Naive thymus-derived CD8-positive, alpha-beta T cell (primary cell): ENCODE data around the gene BET1. TPM values are rescaled to one million over a fixed set of nuclear protein-coding genes. Genes with fewer than 3 reads are reported as not detected.
"Not testable (repeated sequence)": the region's sequence is repeated elsewhere in the genome, so short reads cannot be mapped to it uniquely, and the experiment has no call there.

Experiments
- ATAC-seq, 2 donors: fragments of 150-1000 bp; cut with Tn5 transposase in 1 of 2; sonication (Bioruptor Pico), chemical (Tn5 transposase) in 1 of 2; 1 replicate in 1 of 2; 2 replicates in 1 of 2; pipeline ENCODE4 v1.10.0; 2021; ENCODE audit warnings: mild to moderate bottlenecking in 2 of 2, moderate library complexity in 2 of 2
- POLR2A ChIA-PET: fragments of 350-600 bp; sonication (Branson Sonifier 250); formaldehyde crosslinking; loops from one replicate; lab custom pipeline; 2021; ENCODE audit warnings: antibody characterized with exemption; lab: Charles Lee
- DNase-seq, 10 donors: peaks; one replicate each; pipeline versions ENCODE4 v3.0.0 to v3.0.0-alpha.2; 2020 to 2022
- H3K27ac Mint-ChIP-seq, 10 donors: one replicate each; pipeline ENCODE4 v1.8.0; 2020 to 2022; ENCODE audit warnings: mild to moderate bottlenecking in 10 of 10, mixed read lengths in 10 of 10, moderate library complexity in 4 of 10, inconsistent platforms in 1 of 10
- H3K27me3 Mint-ChIP-seq, 5 donors: one replicate each; pipeline ENCODE4 v1.8.0; 2021 to 2022; ENCODE audit warnings: mixed read lengths in 5 of 5
- H3K36me3 Mint-ChIP-seq, 3 donors: one replicate each; pipeline ENCODE4 v1.8.0; 2020 to 2022; ENCODE audit warnings: mixed read lengths in 3 of 3, mild to moderate bottlenecking in 2 of 3, inconsistent platforms in 1 of 3
- H3K4me1 Mint-ChIP-seq, 4 donors: one replicate each; pipeline ENCODE4 v1.8.0; 2021 to 2022; ENCODE audit warnings: mixed read lengths in 4 of 4
- H3K4me3 Mint-ChIP-seq, 10 donors: one replicate each; pipeline ENCODE4 v1.8.0; 2020 to 2022; ENCODE audit warnings: mild to moderate bottlenecking in 10 of 10, mixed read lengths in 10 of 10, moderate library complexity in 6 of 10, inconsistent platforms in 1 of 10
- H3K9me3 Mint-ChIP-seq, 9 donors: one replicate each; pipeline ENCODE4 v1.8.0; 2020 to 2022; ENCODE audit warnings: mixed read lengths in 9 of 9, mild to moderate bottlenecking in 3 of 9, inconsistent platforms in 1 of 9, moderate library complexity in 1 of 9
- polyA plus RNA-seq, 3 donors: library from polyadenylated mRNA; unstranded; fragments of 300-500 nt; fragmentation: Illumina TruSeq; gene quantifications; one replicate each; pipeline ENCODE4 v1.2.3, GENCODE V29; 2021
- total RNA-seq, 8 experiments: library from RNA in 2 of 8; stranded (reverse) in 2 of 8; gene quantifications; one replicate each; pipeline ENCODE4 v1.2.3 and lab custom pipeline; 2021 to 2026

Gene BET1
- total and polyA plus RNA-seq, 5 experiments from 2014 or later, result 10.5 to 33.8 (median 19.6) TPM

DNA sequence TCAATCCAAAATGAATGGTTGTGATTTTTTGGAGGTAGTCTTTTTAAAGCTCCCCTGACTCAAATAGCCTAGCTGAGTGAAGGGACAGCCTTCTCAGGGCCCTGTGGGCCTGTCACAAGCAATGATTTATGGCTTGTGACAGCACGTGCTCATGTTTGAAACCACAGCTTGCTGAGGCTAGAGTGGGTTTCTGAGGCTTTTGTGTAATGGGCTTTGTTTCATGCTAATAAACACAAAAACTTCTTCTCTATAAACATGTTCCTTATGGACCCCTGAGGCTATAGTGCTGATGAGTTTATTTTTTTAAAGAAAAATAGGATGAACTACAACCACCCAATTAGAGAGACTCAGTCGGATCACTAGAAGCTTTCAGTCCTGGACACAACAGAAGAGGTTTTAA is 36.1 kb upstream of the BET1 start:
- Mint-ChIP-seq H3K4me3 (no peak overlapping the region), H3K4me1 (no peaks in the 10 kb centered on the region), H3K27ac (no peak overlapping the region), H3K27me3 (peaks cover 8 to 34% (median 11%) of the 10 kb centered on the region in 5 donors), H3K36me3 (no peaks in the 10 kb centered on the region), H3K9me3 (no peaks in the 10 kb centered on the region)
- ATAC-seq, result no peak
- POLR2A ChIA-PET, result no interaction called here
- DNase-seq, result no peak

DNA sequence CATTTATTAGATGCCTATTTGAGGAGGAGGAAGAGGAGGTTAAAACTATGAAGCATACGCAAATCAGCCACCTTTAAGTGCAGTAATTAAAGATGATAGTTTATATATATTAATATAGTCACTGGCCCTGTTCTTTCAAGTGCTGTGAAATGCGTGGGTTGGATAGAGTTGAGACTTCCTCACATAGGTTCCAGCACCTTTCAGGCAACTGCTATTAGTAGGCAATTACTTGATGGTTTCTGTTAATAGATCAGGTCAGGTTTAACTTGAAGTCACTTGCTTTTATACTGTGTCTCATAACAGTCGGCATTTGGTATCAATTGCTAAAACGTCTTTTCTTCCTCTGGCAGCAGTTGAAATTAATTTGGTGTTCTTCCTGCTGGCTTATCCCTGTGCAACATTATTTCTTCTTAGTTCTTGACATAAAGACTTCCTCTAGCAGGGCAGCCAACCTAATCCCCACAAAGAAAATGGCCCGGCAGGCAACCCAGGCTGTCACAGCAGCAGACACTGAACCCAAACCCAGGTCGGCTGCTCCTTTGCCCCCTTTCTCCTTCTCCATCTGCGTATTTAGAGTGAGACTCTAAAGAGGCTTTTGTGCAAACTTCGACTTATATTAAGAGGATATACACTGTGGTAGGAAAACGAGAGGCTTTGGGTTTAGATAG is 35.3 kb upstream of the BET1 start:
- Mint-ChIP-seq H3K4me1 (no peaks in the 10 kb centered on the region), H3K36me3 (no peaks in the 10 kb centered on the region), H3K27me3 (peaks cover 8 to 34% (median 11%) of the 10 kb centered on the region in 5 donors), H3K27ac (no peak overlapping the region), H3K9me3 (no peaks in the 10 kb centered on the region), H3K4me3 (no peak overlapping the region)
- no peak for ATAC-seq
- no peak for DNase-seq
- POLR2A ChIA-PET, result no interaction called here

DNA sequence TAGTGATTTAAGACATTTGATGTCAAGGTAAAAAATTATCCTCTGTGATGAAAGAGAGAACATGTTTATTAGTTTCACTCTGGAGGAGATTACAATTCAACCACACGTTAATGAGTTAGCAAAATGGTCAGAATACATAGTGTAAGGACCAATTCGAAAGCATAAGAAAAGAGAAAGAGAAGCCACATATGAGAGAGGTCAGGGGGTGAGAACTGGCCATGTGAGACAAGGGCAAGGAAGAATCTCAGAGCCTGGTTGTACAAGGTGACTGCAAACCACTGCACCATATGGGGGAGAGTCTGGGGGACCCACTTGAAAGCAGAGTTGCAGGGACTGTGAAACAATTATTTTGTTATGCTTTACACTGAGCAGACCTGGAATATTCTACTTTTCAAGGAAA is 27.7 kb upstream of the BET1 start:
- Mint-ChIP-seq H3K4me3 (no peak overlapping the region), H3K36me3 (no peaks in the 10 kb centered on the region), H3K27ac (no peak overlapping the region), H3K27me3 (peaks cover 9 to 21% (median 17%) of the 10 kb centered on the region in 5 donors), H3K4me1 (peaks cover 0 to 7% (median 0%) of the 10 kb centered on the region in 4 donors), H3K9me3 (peaks cover 0 to 2% (median 0%) of the 10 kb centered on the region in 9 donors)
- POLR2A ChIA-PET, result no interaction called here
- ATAC-seq (no peak), DNase-seq (peak in 1 of 10 donors; percentile 32)

DNA sequence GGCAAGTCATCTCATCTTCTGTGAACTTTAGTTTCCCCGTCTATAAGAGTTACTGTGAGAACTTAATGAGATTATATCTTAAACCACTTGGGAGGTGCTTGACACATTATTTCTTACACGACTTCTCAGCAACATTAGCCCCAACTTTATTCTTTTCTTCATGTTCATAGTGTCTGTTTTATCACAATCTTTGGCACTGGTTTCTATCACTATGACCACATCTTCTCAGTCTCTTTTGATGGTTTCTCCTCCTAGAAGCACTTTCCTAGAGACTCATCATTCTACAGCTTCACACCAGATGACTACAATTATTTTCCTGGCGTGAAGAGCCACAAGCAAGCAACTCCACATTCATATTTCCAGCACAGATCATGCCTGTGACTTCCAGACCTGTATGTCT is 26.5 kb upstream of the BET1 start:
- POLR2A ChIA-PET, result no interaction called here
- Mint-ChIP-seq H3K4me1 (peaks cover 0 to 7% (median 0%) of the 10 kb centered on the region in 4 donors), H3K27ac (no peak overlapping the region), H3K36me3 (no peaks in the 10 kb centered on the region), H3K9me3 (peaks cover 0 to 2% (median 0%) of the 10 kb centered on the region in 9 donors), H3K4me3 (no peak overlapping the region), H3K27me3 (peaks cover 8 to 21% (median 21%) of the 10 kb centered on the region in 5 donors)
- ATAC-seq (no peak), DNase-seq (no peak)

DNA sequence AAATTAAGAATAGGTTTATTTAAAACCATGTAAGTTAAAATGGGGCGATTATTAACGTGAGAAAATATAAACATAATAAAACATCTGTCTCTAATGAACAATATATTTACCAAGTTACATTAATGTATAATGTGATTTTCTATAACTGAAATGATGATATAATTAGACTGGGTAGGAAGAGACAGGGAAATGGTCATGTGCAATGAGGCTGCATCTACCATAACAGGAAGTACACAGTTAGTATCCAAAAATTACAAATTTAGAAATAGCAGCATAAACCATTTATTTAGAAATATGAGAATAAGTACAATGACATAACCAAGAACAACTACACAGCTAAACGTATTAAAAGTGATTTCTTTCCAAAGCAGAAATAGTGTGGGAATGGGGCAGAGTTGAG is 25.8 kb upstream of the BET1 start:
- H3K4me3 Mint-ChIP-seq, result no peak overlapping the region
- peaks cover 8 to 24% (median 21%) of the 10 kb centered on the region in 5 donors for H3K27me3 Mint-ChIP-seq
- H3K27ac Mint-ChIP-seq, result no peak overlapping the region
- POLR2A ChIA-PET, result no interaction called here
- ATAC-seq (no peak), DNase-seq (no peak)
- H3K4me1 Mint-ChIP-seq, result peaks cover 0 to 7% (median 0%) of the 10 kb centered on the region in 4 donors
- H3K9me3 Mint-ChIP-seq, result peaks cover 0 to 2% (median 0%) of the 10 kb centered on the region in 9 donors
- H3K36me3 Mint-ChIP-seq, result no peaks in the 10 kb centered on the region

DNA sequence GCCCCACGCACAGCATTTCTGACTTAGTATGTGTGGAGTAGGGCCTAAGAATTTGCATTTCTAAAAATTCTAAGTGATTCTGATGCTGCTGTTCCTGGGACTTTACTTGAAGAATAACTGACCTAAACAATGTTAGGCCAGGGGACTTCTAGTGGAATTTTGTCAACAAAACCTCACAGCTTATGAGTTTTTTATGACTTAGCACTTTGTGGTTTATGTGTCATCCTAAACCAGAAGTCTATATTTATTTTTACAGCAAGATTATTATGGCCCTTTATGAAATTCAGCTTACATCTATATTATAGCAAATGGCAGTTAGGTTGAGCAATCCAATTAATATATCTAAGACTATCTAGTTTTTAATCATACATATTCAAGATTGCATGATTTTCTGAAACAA is 24.6 kb upstream of the BET1 start:
- peaks cover 8 to 25% (median 21%) of the 10 kb centered on the region in 5 donors for H3K27me3 Mint-ChIP-seq
- POLR2A ChIA-PET, result no interaction called here
- H3K4me3 Mint-ChIP-seq, result no peak overlapping the region
- ATAC-seq (no peak), DNase-seq (no peak)
- peaks cover 0 to 7% (median 0%) of the 10 kb centered on the region in 4 donors for H3K4me1 Mint-ChIP-seq
- H3K9me3 Mint-ChIP-seq, result peaks cover 0 to 2% (median 0%) of the 10 kb centered on the region in 9 donors
- H3K27ac Mint-ChIP-seq, result no peak overlapping the region
- H3K36me3 Mint-ChIP-seq, result no peaks in the 10 kb centered on the region

DNA sequence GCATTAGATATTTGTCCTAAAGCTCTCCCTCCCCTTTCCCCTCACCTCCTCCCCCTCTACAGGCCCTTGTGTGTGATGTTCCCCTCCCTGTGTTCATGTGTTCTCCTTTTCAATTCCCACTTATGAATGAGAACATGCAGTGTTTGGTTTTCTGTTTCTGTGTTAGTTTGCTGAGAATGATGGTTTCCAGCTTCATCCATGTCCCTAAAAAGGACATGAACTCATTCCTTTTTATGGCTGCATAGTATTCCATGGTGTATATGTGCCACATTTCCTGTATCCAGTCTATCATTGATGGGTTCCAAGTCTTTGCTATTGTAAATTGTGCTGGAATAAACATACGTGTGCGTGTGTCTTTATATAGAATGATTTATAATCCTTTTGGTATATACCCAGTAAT is 22.5 kb upstream of the BET1 start:
- Mint-ChIP-seq H3K27me3 (peaks cover 5 to 20% (median 14%) of the 10 kb centered on the region in 5 donors), H3K4me1 (peaks cover 0 to 11% (median 0%) of the 10 kb centered on the region in 4 donors)
- H3K27ac Mint-ChIP-seq, ATAC-seq, DNase-seq, H3K4me3 Mint-ChIP-seq, H3K9me3 Mint-ChIP-seq, POLR2A ChIA-PET, H3K36me3 Mint-ChIP-seq: not testable (repeated sequence)

DNA sequence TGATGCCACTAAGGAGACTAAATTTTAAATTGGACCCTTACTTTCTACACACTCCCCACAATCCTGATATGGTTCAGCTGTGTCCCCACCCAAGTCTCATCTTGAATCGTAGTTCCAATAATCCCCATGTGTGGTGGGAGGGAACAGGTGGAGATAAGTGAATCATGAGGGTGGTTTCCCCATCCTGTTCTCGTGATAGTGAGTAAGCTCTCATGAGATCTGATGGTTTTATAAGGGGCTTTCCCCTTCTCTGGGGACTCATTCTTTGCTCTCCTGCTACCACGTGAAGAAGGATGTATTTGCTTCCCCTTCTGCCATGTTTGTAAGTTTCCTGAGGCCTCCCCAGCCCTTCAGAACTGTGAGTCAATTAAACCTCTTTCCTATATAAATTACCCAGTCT is 18.4 kb upstream of the BET1 start:
- Mint-ChIP-seq H3K27me3 (peaks cover 4 to 15% (median 13%) of the 10 kb centered on the region in 5 donors), H3K9me3 (peaks cover 0 to 2% (median 0%) of the 10 kb centered on the region in 9 donors), H3K4me1 (peaks cover 0 to 4% (median 0%) of the 10 kb centered on the region in 4 donors), H3K4me3 (no peak overlapping the region), H3K27ac (peak overlapping the region in 2 of 10 donors; percentile 4 to 27), H3K36me3 (no peaks in the 10 kb centered on the region)
- POLR2A ChIA-PET, result no interaction called here
- ATAC-seq (no peak), DNase-seq (no peak)

DNA sequence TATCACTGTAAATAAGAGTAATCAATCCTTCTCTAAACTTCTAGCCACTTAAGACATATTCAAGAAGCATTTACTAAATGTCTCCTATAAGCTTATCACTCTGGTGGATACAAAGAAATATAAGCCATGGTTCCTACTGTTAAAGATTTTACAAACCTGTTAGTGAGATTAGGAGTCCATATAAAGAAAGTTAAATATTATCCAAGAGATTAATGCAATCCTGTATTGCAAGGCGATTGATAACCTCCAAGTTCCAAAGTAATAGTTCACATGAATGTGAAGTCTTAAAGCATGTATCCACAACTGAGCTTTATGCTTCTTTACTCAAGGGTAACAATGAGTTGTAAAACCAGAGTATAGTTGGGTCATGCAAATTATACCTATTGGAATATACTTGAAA is 12.6 kb upstream of the BET1 start:
- POLR2A ChIA-PET, result interaction anchor here (0.6 kb wide), 1 partner anchor 1460 kb away, joined by 3 read pairs; no protein-coding TSS in a partner anchor
- Mint-ChIP-seq H3K27ac (no peak overlapping the region), H3K4me3 (no peak overlapping the region), H3K27me3 (peaks cover 6 to 27% (median 16%) of the 10 kb centered on the region in 5 donors), H3K9me3 (peaks cover 0 to 5% (median 0%) of the 10 kb centered on the region in 9 donors), H3K36me3 (peaks cover 0 to 4% (median 0%) of the 10 kb centered on the region in 3 donors), H3K4me1 (no peaks in the 10 kb centered on the region)
- no peak for ATAC-seq
- no peak for DNase-seq

DNA sequence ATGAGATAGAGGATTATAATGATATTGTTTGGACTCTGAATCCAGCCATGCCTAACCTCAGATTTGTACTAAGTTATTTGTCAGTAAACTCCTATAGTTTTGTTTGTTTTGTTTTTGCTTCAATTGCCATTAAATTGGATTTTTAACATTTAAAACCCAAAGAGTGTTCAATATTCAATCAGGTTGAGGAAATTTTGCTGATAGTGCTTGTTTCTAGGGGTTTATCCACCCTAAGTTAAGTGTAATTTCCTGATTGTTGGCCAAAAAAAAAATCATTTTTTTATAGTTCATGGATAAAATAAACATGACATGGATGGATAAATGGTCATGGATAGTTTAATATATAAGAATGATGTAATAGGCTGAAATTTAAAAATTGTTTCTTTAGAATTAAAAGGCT is 11.4 kb upstream of the BET1 start:
- POLR2A ChIA-PET, result no interaction called here

DNA sequence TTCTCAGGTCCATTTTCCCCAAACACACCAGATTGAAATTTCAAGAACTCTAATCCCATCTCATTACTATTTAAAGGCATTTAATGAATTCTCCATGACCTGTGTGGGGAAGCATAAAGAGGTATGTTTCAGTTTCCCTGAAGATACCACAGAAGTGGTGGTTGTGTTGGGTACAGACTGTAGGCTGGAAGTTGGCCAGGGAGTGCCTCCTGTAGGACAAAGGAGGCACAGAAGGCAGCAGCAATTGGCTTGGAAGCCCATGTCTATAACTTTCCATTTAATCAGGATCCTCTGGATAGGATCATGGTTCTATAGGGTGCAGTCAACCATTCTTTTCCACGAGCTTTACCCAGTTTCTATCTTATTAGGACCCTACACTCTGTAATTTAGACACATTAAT is 8.6 kb upstream of the BET1 start:
- POLR2A ChIA-PET, result no interaction called here
- ATAC-seq, result no peak
- H3K4me1 Mint-ChIP-seq, result no peaks in the 10 kb centered on the region
- H3K9me3 Mint-ChIP-seq, result peaks cover 0 to 5% (median 0%) of the 10 kb centered on the region in 9 donors
- no peak for DNase-seq
- H3K27ac Mint-ChIP-seq, result no peak overlapping the region
- H3K27me3 Mint-ChIP-seq, result peaks cover 6 to 27% (median 11%) of the 10 kb centered on the region in 5 donors
- H3K4me3 Mint-ChIP-seq, result no peak overlapping the region
- H3K36me3 Mint-ChIP-seq, result peaks cover 0 to 4% (median 0%) of the 10 kb centered on the region in 3 donors

More for the DNA sequence above, 11.4 kb upstream of the BET1 start:
- H3K4me1 Mint-ChIP-seq, result no peaks in the 10 kb centered on the region
- peaks cover 0 to 4% (median 0%) of the 10 kb centered on the region in 3 donors for H3K36me3 Mint-ChIP-seq
- peaks cover 9 to 27% (median 16%) of the 10 kb centered on the region in 5 donors for H3K27me3 Mint-ChIP-seq
- DNase-seq (no peak), ATAC-seq (no peak)
- no peak overlapping the region for H3K27ac Mint-ChIP-seq
- H3K4me3 Mint-ChIP-seq, result no peak overlapping the region
- peaks cover 0 to 5% (median 0%) of the 10 kb centered on the region in 9 donors for H3K9me3 Mint-ChIP-seq

DNA sequence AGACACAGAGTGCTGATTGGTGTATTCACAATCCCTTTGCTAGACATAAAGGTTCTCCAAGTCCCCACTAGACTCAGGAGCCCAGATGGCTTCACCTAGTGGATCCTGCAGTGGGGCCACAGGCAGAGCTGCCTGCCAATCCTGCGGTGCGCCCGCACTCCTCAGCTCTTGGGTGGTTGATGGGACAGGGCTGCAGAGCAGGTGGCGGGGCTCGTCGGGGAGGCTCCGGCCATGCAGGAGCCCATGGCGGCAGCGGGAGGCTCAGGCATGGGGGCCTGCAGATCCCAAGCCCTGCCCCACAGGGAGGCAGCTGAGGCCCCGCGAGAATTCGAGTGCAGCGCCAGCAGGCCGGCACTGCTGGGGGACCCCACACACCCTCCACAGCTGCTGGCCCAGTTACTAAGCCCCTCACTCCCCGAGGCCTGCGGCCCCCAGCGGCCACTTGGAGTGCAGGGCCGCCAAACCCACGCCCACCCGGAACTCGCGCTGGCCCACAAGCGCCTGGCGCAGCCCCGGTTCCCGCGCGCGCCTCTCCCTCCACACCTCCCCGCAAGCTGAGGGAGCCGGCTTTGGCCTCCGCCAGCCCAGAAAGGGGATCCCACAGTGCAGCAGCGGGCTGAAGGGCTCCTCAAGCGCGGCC is 7.7 kb upstream of the BET1 start:
- POLR2A ChIA-PET, result no interaction called here
- H3K9me3 Mint-ChIP-seq, result peaks cover 0 to 5% (median 0%) of the 10 kb centered on the region in 9 donors
- H3K36me3 Mint-ChIP-seq, result peaks cover 0 to 4% (median 0%) of the 10 kb centered on the region in 3 donors
- H3K27me3 Mint-ChIP-seq, result peaks cover 6 to 33% (median 14%) of the 10 kb centered on the region in 5 donors
- H3K4me3 Mint-ChIP-seq, result no peak overlapping the region
- no peak for ATAC-seq
- H3K4me1 Mint-ChIP-seq, result no peaks in the 10 kb centered on the region
- no peak overlapping the region for H3K27ac Mint-ChIP-seq
- no peak for DNase-seq

DNA sequence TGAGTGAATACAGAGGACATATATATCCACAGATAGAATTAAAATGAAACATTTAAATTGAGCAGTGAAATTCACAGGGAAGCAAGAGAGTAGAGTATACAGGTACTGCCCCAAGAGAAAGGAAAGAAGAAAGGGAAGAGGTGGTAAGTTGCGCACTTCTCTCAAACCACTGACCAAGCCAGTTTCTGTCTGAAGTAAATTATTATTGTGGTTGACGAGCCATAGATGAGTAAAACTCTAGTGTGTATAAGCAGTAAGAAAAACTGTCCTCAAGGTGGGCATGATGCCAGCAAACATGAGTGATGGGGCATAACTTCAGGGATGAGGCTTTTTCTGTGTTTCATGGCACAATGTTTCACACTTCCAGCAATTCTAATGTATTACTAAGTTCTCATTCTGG is 4.4 kb upstream of the BET1 start:
- H3K4me1 Mint-ChIP-seq, result peaks cover 2 to 15% (median 8%) of the 10 kb centered on the region in 4 donors
- H3K27me3 Mint-ChIP-seq, result peaks cover under 1 to 27% (median 7%) of the 10 kb centered on the region in 5 donors
- peaks cover 0 to 4% (median 0%) of the 10 kb centered on the region in 3 donors for H3K36me3 Mint-ChIP-seq
- H3K4me3 Mint-ChIP-seq, result no peak overlapping the region
- peaks cover 0 to 5% (median 0%) of the 10 kb centered on the region in 9 donors for H3K9me3 Mint-ChIP-seq
- ATAC-seq (no peak), DNase-seq (no peak)
- no peak overlapping the region for H3K27ac Mint-ChIP-seq
- POLR2A ChIA-PET, result no interaction called here
